ENCODE measurements around the gene CCRL2. TPM values are rescaled to one million over a fixed set of nuclear protein-coding genes. Genes with fewer than 3 reads are reported as not detected.

CCRL2 gene
- total RNA-seq, 1 experiment from 2014 or later: not detected

DNA sequence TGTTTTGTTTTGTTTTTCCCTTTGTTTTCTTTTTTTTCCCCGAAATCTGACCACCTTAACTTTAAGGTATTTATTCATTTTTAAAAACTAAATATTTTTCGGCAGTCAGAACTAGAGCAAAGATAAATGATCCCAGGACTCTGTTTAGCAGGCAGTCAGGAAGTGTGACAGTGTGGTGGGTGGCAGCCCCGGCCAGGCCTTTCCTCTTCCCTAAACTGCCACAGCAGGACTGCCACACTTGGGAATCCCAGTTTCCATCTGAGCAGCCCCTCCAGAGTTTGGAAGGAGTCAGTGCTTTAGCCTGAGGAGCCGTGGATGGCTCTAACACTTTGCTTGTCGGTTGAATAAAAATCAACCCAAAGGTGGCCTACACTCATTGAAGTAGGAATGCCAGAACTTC, 6.9 kb downstream of the CCRL2 start:
- H3K9ac ChIP-seq (ENCODE audit: low read length): no peak overlapping the region
- no peaks in the 10 kb centered on the region for H3K4me1 ChIP-seq (ENCODE audit: low read length)
- H3K36me3 ChIP-seq (ENCODE audit: insufficient read depth, low read length): no peaks in the 10 kb centered on the region
- H4K20me1 ChIP-seq (ENCODE audit: insufficient read depth, low read depth, low read length): no peaks in the 10 kb centered on the region
- H3K27ac ChIP-seq (ENCODE audit: low read length): no peak overlapping the region
- no peaks in the 10 kb centered on the region for H3K9me3 ChIP-seq (ENCODE audit: low read length)
- no peaks in the 10 kb centered on the region for H3K79me2 ChIP-seq (ENCODE audit: low read length)
- no peak overlapping the region for H3K4me3 ChIP-seq (ENCODE audit: low read length)
- H3K27me3 ChIP-seq (ENCODE audit: low read length): no peaks in the 10 kb centered on the region
- no peak overlapping the region for H3K4me2 ChIP-seq (ENCODE audit: low read depth, low read length, poor library complexity, severe bottlenecking)
- H2AFZ ChIP-seq (ENCODE audit: low read length): no peak overlapping the region
- H3K9me2 ChIP-seq (replicated peaks; ENCODE audit: insufficient read depth, low read length): no peaks in the 10 kb centered on the region
- DNase-seq: no peak

DNA sequence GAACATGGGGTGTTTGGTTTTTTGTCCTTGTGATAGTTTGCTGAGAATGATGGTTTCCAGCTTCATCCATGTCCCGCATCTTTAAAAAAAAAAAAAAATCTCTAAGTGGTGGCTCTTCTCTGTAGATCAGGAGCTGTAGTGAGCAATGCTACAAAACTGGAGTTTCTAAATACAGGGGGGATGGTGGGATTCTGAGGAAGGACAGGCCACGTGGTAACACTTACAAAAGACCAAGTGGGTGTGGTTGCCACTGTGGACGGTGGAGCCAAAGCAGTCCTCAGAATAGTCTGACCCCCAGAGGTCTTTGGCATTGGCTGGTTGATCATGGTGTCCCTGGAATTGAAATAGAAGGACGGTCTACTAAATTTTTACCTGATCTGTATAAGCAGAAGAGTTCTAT, 7.7 kb downstream of the CCRL2 start:
- H3K36me3 ChIP-seq (ENCODE audit: insufficient read depth, low read length): no peaks in the 10 kb centered on the region

DNA sequence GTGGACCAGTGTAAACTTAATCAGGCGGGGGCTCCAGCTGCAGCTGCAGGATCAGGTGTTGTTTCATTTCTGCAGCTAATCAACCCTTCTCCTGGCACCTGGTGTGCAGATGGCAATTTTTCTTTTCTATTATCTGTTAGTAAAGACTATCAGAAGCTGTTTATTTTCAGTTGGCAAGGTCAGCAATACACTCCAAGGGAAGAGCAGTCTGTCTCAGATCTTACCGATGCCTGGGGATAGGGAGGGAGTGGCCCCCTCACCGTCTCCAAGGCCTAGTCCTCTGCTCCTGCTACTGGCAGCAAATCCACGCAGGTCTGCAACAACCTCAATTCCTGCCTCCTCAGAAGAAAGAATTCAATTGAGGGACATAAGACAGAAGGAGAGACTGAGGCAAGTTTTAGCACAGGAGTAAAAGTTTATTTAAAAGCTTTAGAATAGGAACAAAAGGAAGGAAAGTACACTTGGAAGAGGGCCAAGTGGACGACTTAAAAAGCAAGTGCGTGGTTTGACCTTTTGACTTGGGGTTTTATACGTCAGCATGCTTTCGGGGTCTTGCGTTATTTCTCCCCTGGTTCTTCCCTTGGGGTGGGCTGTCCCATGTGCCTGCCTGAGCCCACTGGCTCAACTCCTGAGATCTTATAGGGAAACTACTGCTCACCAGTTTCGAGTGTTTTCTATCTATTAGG, 9.2 kb downstream of the CCRL2 start:
- Histone ChIP-seq H3K4me1 (ENCODE audit: low read length) (no peaks in the 10 kb centered on the region), H4K20me1 (ENCODE audit: insufficient read depth, low read depth, low read length) (no peaks in the 10 kb centered on the region), H3K9me2 (replicated peaks; ENCODE audit: insufficient read depth, low read length) (no peaks in the 10 kb centered on the region), H3K36me3 (ENCODE audit: insufficient read depth, low read length) (no peaks in the 10 kb centered on the region), H3K4me2 (ENCODE audit: low read depth, low read length, poor library complexity, severe bottlenecking) (no peak overlapping the region), H3K27ac (ENCODE audit: low read length) (no peak overlapping the region), H3K9me3 (ENCODE audit: low read length) (no peaks in the 10 kb centered on the region), H2AFZ (ENCODE audit: low read length) (no peak overlapping the region), H3K9ac (ENCODE audit: low read length) (no peak overlapping the region), H3K27me3 (ENCODE audit: low read length) (no peaks in the 10 kb centered on the region), H3K79me2 (ENCODE audit: low read length) (no peaks in the 10 kb centered on the region), H3K4me3 (ENCODE audit: low read length) (no peak overlapping the region)
- DNase-seq: no peak

More for the DNA sequence above, 7.7 kb downstream of the CCRL2 start:
- Histone ChIP-seq H3K4me1 (ENCODE audit: low read length) (no peaks in the 10 kb centered on the region), H3K4me2 (ENCODE audit: low read depth, low read length, poor library complexity, severe bottlenecking) (no peak overlapping the region), H3K9me3 (ENCODE audit: low read length) (no peaks in the 10 kb centered on the region), H3K27ac (ENCODE audit: low read length) (no peak overlapping the region), H3K27me3 (ENCODE audit: low read length) (no peaks in the 10 kb centered on the region), H3K79me2 (ENCODE audit: low read length) (no peaks in the 10 kb centered on the region), H3K9ac (ENCODE audit: low read length) (no peak overlapping the region), H2AFZ (ENCODE audit: low read length) (no peak overlapping the region), H3K9me2 (replicated peaks; ENCODE audit: insufficient read depth, low read length) (no peaks in the 10 kb centered on the region), H3K4me3 (ENCODE audit: low read length) (no peak overlapping the region), H4K20me1 (ENCODE audit: insufficient read depth, low read depth, low read length) (no peaks in the 10 kb centered on the region)
- DNase-seq: no peak

DNA sequence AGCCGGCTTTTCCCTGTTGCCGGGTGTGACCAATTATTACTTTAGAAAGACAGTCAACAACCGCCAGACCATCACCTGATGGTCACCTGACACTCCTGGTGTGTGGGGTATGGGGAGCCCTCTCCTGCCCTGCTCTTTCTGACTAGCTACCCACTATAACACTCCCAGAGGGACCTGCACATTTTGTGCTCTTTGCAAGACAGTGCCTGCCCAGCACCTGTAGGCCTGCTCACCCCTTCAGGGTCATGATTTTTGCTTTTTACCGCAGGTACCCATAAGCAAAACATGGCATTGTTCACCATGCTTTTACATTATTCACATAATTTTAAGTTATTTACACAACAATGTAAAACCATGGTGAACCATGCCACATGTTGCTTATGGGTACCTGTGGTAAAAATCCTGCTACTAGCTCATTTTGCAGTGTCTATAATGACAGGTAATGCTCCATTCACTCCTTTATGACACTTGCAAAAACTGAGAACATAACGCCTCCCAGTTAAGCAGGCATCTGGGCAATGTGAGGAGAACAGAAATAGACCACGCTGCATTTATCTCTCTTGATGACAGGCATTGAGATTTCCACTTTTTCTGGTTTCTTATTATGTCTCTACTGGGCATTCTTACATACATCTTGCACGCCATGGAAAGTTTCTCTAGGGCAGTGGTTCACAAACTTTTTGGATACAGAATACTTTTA, 9.9 kb downstream of the CCRL2 start:
- Histone ChIP-seq H3K27me3 (ENCODE audit: low read length) (no peaks in the 10 kb centered on the region), H3K79me2 (ENCODE audit: low read length) (no peaks in the 10 kb centered on the region), H3K27ac (ENCODE audit: low read length) (no peak overlapping the region), H3K4me2 (ENCODE audit: low read depth, low read length, poor library complexity, severe bottlenecking) (no peak overlapping the region), H3K9me3 (ENCODE audit: low read length) (no peaks in the 10 kb centered on the region), H3K9ac (ENCODE audit: low read length) (no peak overlapping the region), H2AFZ (ENCODE audit: low read length) (no peak overlapping the region), H4K20me1 (ENCODE audit: insufficient read depth, low read depth, low read length) (no peaks in the 10 kb centered on the region), H3K36me3 (ENCODE audit: insufficient read depth, low read length) (no peaks in the 10 kb centered on the region), H3K4me3 (ENCODE audit: low read length) (no peak overlapping the region), H3K4me1 (ENCODE audit: low read length) (no peaks in the 10 kb centered on the region), H3K9me2 (replicated peaks; ENCODE audit: insufficient read depth, low read length) (no peaks in the 10 kb centered on the region)
- no peak for DNase-seq

DNA sequence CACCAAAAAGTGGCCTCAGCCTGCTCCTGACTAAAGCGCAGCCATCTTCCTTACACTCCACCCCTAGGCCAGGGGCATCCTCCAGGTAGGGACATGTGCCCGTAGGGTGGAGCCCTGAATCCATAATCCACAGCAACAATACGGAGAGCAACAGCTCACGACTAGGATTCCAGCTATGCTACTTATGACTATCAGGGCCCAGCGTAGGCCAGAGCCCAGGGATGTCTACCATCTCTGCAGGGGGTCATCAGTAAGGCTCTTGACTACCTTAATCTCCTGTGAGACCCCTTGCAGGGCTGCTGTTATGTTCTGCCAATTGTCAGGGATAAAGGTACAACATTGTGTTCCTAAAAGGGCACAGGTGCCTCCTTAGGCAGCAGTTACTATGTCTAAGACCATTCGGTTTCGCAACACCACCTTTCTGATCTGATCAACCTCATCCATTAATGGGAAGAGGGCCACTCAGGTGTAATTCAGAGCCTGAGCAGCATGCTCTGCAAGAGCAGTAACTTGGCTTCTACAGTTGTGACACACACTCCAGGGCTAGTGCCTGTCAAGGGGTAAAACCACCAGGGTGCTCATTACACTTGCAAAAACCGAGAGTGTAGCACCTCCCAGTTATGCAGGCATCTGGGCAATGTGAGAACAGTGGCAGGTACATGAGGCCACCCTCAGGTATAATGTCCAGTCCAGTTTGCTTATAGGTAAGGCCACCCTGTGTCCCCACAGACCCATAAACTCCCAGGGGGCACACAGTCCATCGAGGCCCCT, 11.0 kb downstream of the CCRL2 start:
- H4K20me1 ChIP-seq (ENCODE audit: insufficient read depth, low read depth, low read length): no peaks in the 10 kb centered on the region
- H3K79me2 ChIP-seq (ENCODE audit: low read length): no peaks in the 10 kb centered on the region
- H3K27me3 ChIP-seq (ENCODE audit: low read length): no peaks in the 10 kb centered on the region
- no peaks in the 10 kb centered on the region for H3K36me3 ChIP-seq (ENCODE audit: insufficient read depth, low read length)
- H3K4me1 ChIP-seq (ENCODE audit: low read length): no peaks in the 10 kb centered on the region
- no peak overlapping the region for H3K27ac ChIP-seq (ENCODE audit: low read length)
- H3K4me2 ChIP-seq (ENCODE audit: low read depth, low read length, poor library complexity, severe bottlenecking): no peak overlapping the region
- DNase-seq: no peak
- H2AFZ ChIP-seq (ENCODE audit: low read length): no peak overlapping the region
- no peak overlapping the region for H3K9ac ChIP-seq (ENCODE audit: low read length)
- no peaks in the 10 kb centered on the region for H3K9me3 ChIP-seq (ENCODE audit: low read length)
- H3K9me2 ChIP-seq (replicated peaks; ENCODE audit: insufficient read depth, low read length): no peaks in the 10 kb centered on the region
- H3K4me3 ChIP-seq (ENCODE audit: low read length): no peak overlapping the region

DNA sequence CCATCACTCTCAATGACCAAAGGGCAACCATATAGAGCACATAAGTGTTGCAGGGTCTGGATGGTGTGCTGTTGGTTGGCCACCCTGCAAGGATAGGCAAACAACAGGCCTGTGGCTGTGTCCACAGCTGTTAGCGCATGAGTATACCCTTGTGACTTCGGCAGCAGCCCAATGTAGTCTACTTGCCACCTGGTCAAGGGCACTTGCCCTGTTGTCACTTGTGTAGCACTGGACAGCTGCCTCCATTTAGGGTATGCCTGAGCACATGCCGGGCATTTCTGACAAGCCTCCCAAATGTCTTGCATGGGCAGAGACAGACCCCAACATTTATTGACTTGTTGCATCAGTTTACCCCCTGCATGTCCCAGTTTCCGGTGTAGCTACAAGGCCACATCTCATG, 12.8 kb downstream of the CCRL2 start:
- H3K4me3 ChIP-seq (ENCODE audit: low read length): no peak overlapping the region
- no peaks in the 10 kb centered on the region for H3K9me2 ChIP-seq (replicated peaks; ENCODE audit: insufficient read depth, low read length)
- no peaks in the 10 kb centered on the region for H4K20me1 ChIP-seq (ENCODE audit: insufficient read depth, low read depth, low read length)
- no peaks in the 10 kb centered on the region for H3K27me3 ChIP-seq (ENCODE audit: low read length)
- no peak overlapping the region for H2AFZ ChIP-seq (ENCODE audit: low read length)
- H3K27ac ChIP-seq (ENCODE audit: low read length): no peak overlapping the region
- no peak for DNase-seq
- no peak overlapping the region for H3K4me2 ChIP-seq (ENCODE audit: low read depth, low read length, poor library complexity, severe bottlenecking)
- no peaks in the 10 kb centered on the region for H3K9me3 ChIP-seq (ENCODE audit: low read length)
- no peaks in the 10 kb centered on the region for H3K36me3 ChIP-seq (ENCODE audit: insufficient read depth, low read length)
- no peaks in the 10 kb centered on the region for H3K79me2 ChIP-seq (ENCODE audit: low read length)
- H3K9ac ChIP-seq (ENCODE audit: low read length): no peak overlapping the region
- H3K4me1 ChIP-seq (ENCODE audit: low read length): no peaks in the 10 kb centered on the region

DNA sequence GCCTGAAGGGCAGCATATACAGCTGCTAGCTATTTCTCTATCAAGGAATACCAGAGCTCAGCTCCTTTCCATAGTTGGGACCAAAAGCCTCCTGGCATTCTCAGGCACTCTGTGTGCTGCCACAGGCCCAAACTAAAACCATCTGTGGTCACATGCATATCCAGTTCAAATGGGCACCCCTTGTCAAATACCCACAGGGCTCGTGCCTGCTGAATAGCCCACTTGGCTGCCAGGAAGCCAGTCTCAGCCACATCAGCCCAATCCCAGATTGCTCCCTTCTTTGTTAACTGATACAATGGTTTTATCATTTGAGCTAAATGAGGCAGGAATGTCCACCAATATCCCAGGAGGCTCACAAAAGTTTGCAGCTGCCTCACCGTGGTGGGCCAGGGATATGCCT, 13.9 kb downstream of the CCRL2 start:
- Histone ChIP-seq H3K36me3 (ENCODE audit: insufficient read depth, low read length) (no peaks in the 10 kb centered on the region), H3K4me2 (ENCODE audit: low read depth, low read length, poor library complexity, severe bottlenecking) (no peak overlapping the region), H3K4me3 (ENCODE audit: low read length) (no peak overlapping the region), H4K20me1 (ENCODE audit: insufficient read depth, low read depth, low read length) (no peaks in the 10 kb centered on the region), H3K27ac (ENCODE audit: low read length) (no peak overlapping the region), H3K9me3 (ENCODE audit: low read length) (no peaks in the 10 kb centered on the region), H2AFZ (ENCODE audit: low read length) (no peak overlapping the region), H3K9ac (ENCODE audit: low read length) (no peak overlapping the region), H3K27me3 (ENCODE audit: low read length) (no peaks in the 10 kb centered on the region), H3K79me2 (ENCODE audit: low read length) (no peaks in the 10 kb centered on the region), H3K4me1 (ENCODE audit: low read length) (no peaks in the 10 kb centered on the region), H3K9me2 (replicated peaks; ENCODE audit: insufficient read depth, low read length) (no peaks in the 10 kb centered on the region)
- no peak for DNase-seq

DNA sequence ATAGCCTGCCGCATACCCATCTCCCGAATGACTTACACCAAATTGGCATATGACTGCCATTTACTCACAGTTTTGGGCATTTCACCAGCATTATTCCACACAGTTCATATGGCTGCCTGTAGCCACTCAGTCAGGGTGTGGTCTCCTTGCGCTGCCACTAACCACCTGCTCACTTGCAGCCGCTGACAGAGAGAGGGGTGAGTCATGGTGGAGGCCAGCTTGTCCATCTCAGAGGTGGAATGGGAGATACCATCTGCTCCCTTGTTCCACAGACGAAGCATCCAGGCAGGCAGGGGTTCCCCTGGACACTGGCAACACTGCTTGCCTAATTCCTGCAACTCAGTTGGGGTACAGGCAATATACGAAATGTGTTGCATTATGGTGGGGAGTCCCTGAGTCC, 15.6 kb downstream of the CCRL2 start:
- no peaks in the 10 kb centered on the region for H3K27me3 ChIP-seq (ENCODE audit: low read length)
- H3K79me2 ChIP-seq (ENCODE audit: low read length): no peaks in the 10 kb centered on the region
- no peak overlapping the region for H2AFZ ChIP-seq (ENCODE audit: low read length)
- H3K4me3 ChIP-seq (ENCODE audit: low read length): no peak overlapping the region
- H3K4me1 ChIP-seq (ENCODE audit: low read length): no peaks in the 10 kb centered on the region
- H3K4me2 ChIP-seq (ENCODE audit: low read depth, low read length, poor library complexity, severe bottlenecking): no peak overlapping the region
- H3K9me3 ChIP-seq (ENCODE audit: low read length): no peaks in the 10 kb centered on the region
- no peak for DNase-seq
- H3K36me3 ChIP-seq (ENCODE audit: insufficient read depth, low read length): no peaks in the 10 kb centered on the region
- no peaks in the 10 kb centered on the region for H3K9me2 ChIP-seq (replicated peaks; ENCODE audit: insufficient read depth, low read length)
- no peak overlapping the region for H3K27ac ChIP-seq (ENCODE audit: low read length)
- H4K20me1 ChIP-seq (ENCODE audit: insufficient read depth, low read depth, low read length): no peaks in the 10 kb centered on the region
- H3K9ac ChIP-seq (ENCODE audit: low read length): no peak overlapping the region
